ENCODE measurements around the gene RPLP2.

DNA sequence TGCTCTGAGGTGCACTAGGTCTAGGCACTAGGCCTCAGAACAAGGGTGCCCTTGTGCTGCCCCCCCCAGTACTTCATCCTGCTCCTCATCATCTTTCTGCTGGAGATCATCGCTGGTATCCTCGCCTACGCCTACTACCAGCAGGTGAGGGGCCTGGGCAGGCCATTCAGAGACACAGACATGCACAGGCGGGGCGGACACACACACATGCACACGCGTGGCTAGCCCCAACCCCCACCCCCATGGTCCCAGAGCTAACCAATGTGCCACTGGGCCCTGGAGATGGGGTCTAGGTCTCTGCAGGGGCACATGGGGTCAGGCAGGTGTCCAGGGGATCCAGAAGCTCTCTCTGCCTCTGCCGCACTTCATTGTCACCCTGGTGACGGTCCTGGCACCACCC lies 26.9 kb downstream of the RPLP2 start:
- TF ChIP-seq, protein P1, sequence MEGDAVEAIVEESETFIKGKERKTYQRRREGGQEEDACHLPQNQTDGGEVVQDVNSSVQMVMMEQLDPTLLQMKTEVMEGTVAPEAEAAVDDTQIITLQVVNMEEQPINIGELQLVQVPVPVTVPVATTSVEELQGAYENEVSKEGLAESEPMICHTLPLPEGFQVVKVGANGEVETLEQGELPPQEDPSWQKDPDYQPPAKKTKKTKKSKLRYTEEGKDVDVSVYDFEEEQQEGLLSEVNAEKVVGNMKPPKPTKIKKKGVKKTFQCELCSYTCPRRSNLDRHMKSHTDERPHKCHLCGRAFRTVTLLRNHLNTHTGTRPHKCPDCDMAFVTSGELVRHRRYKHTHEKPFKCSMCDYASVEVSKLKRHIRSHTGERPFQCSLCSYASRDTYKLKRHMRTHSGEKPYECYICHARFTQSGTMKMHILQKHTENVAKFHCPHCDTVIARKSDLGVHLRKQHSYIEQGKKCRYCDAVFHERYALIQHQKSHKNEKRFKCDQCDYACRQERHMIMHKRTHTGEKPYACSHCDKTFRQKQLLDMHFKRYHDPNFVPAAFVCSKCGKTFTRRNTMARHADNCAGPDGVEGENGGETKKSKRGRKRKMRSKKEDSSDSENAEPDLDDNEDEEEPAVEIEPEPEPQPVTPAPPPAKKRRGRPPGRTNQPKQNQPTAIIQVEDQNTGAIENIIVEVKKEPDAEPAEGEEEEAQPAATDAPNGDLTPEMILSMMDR (IDR thresholded peaks at IDR 0.05; ENCODE audit: low read length), result no peak
- no peak for TF ChIP-seq EZH2 (optimal IDR thresholded peaks at IDR 0.05; ENCODE audit: low read depth, low read length)
